Muscle of arm (tissue), 14 donors: ENCODE measurements around the gene RETREG1. TPM values are rescaled to one million over a fixed set of nuclear protein-coding genes. Genes with fewer than 3 reads are reported as not detected.
"Not testable (repeated sequence)": the region's sequence is repeated elsewhere in the genome, so short reads cannot be mapped to it uniquely, and the experiment has no call there.

ENCODE experiments used
- DNase-seq: peaks from one replicate; pipeline ENCODE4 v3.0.0-alpha.2; 2013
- long read RNA-seq, 11 donors: transcript quantifications; one replicate each; lab custom pipeline, GENCODE V29; 2026
- polyA plus RNA-seq, 12 donors: library from polyadenylated mRNA; unstranded; fragments of 120-200 nt; gene quantifications; one replicate each; pipeline ENCODE4 v1.2.1, GENCODE V29; 2013; ENCODE audit not compliant: insufficient read length in 12 of 12

Gene RETREG1, protein sequence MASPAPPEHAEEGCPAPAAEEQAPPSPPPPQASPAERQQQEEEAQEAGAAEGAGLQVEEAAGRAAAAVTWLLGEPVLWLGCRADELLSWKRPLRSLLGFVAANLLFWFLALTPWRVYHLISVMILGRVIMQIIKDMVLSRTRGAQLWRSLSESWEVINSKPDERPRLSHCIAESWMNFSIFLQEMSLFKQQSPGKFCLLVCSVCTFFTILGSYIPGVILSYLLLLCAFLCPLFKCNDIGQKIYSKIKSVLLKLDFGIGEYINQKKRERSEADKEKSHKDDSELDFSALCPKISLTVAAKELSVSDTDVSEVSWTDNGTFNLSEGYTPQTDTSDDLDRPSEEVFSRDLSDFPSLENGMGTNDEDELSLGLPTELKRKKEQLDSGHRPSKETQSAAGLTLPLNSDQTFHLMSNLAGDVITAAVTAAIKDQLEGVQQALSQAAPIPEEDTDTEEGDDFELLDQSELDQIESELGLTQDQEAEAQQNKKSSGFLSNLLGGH
- polyA plus RNA-seq: 10 to 100 TPM in 11 of 12 donors, not detected in 1; 35.1 to 98.4 (median 77.1) TPM
- long read RNA-seq, donor 1, transcript RETREG1-202 (7 exons, 3,145 nt): minor isoform, 5 of 12 reads
- long read RNA-seq, donor 1, transcript RETREG1-201 (9 exons, 3,268 nt): major isoform, 7 of 12 reads
- long read RNA-seq, donor 1, partial matches to known transcripts: 0 of 12 reads
- long read RNA-seq, donor 1, other reads (novel, unspliced or antisense): 0 of 12 reads
- long read RNA-seq, donor 2, transcript RETREG1-202 (7 exons, 3,145 nt): major isoform, 31 of 53 reads
- long read RNA-seq, donor 2, partial matches to known transcripts: 21 of 53 reads
- long read RNA-seq, donor 2, other reads (novel, unspliced or antisense): 0 of 53 reads
- long read RNA-seq, donor 3, transcript RETREG1-202 (7 exons, 3,145 nt): major isoform, 17 of 27 reads
- long read RNA-seq, donor 3, partial matches to known transcripts: 8 of 27 reads
- long read RNA-seq, donor 3, other reads (novel, unspliced or antisense): 0 of 27 reads
- long read RNA-seq, donor 4, transcript RETREG1-202 (7 exons, 3,145 nt): major isoform, 6 of 6 reads
- long read RNA-seq, donor 4, partial matches to known transcripts: 0 of 6 reads
- long read RNA-seq, donor 4, other reads (novel, unspliced or antisense): 0 of 6 reads
- long read RNA-seq, donor 5, transcript RETREG1-201 (9 exons, 3,268 nt): minor isoform, 6 of 66 reads
- long read RNA-seq, donor 5, transcript RETREG1-202 (7 exons, 3,145 nt): major isoform, 53 of 66 reads
- long read RNA-seq, donor 5, partial matches to known transcripts: 5 of 66 reads
- long read RNA-seq, donor 5, other reads (novel, unspliced or antisense): 0 of 66 reads
- long read RNA-seq, donor 6, transcript RETREG1-202 (7 exons, 3,145 nt): major isoform, 9 of 9 reads
- long read RNA-seq, donor 6, partial matches to known transcripts: 0 of 9 reads
- long read RNA-seq, donor 6, other reads (novel, unspliced or antisense): 0 of 9 reads
- long read RNA-seq, donor 7, transcript RETREG1-202 (7 exons, 3,145 nt): major isoform, 13 of 15 reads
- long read RNA-seq, donor 7, partial matches to known transcripts: 0 of 15 reads
- long read RNA-seq, donor 7, other reads (novel, unspliced or antisense): 0 of 15 reads
- long read RNA-seq, donor 8, transcript RETREG1-203 (2 exons, 585 nt): minor isoform, 6 of 31 reads
- long read RNA-seq, donor 8, transcript RETREG1-202 (7 exons, 3,145 nt): major isoform, 23 of 31 reads
- long read RNA-seq, donor 8, partial matches to known transcripts: 0 of 31 reads
- long read RNA-seq, donor 8, other reads (novel, unspliced or antisense): 0 of 31 reads
- long read RNA-seq, donor 9, transcript RETREG1-202 (7 exons, 3,145 nt): major isoform, 14 of 30 reads
- long read RNA-seq, donor 9, partial matches to known transcripts: 12 of 30 reads
- long read RNA-seq, donor 9, other reads (novel, unspliced or antisense): 0 of 30 reads
- long read RNA-seq, donor 10, transcript RETREG1-202 (7 exons, 3,145 nt): major isoform, 19 of 22 reads
- long read RNA-seq, donor 10, partial matches to known transcripts: 0 of 22 reads
- long read RNA-seq, donor 10, other reads (novel, unspliced or antisense): 0 of 22 reads
- long read RNA-seq, donor 11, transcript RETREG1-202 (7 exons, 3,145 nt): major isoform, 29 of 31 reads
- long read RNA-seq, donor 11, partial matches to known transcripts: 0 of 31 reads
- long read RNA-seq, donor 11, other reads (novel, unspliced or antisense): 0 of 31 reads

DNA sequence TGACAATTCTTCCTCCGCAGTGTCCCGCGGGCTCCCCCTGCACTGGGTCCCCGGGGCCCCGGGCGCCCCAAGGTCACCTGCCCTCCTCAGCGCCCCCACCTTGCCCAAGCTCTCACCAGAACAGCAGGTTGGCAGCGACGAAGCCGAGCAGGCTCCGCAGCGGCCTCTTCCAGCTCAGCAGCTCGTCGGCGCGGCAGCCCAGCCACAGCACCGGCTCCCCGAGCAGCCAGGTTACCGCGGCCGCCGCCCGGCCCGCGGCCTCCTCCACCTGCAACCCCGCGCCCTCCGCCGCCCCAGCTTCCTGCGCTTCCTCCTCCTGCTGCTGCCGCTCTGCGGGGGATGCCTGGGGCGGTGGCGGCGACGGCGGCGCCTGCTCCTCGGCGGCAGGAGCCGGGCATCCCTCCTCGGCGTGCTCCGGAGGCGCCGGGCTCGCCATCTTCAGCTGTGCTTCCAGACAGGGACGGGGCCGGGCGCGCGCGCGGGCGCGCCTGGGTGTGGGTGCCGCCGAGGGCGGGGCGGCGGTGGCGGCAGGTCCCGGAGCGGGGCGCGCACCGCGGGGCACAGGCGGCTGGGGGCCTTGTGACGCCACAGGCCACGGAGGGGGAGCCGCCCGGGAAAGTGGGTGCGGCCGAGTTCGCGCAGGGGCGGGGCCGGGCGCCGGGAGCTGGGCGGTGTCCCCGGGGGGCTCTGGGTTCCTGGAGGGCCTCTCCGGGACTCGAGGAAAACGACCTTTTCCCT lies at the start of gene RETREG1:
TSS of gene RETREG1 (minus strand) at position 462 of the 738 bp plus-strand sequence. CDS start at position 436, 26 bp downstream.
- peak; percentile 10 for DNase-seq

DNA sequence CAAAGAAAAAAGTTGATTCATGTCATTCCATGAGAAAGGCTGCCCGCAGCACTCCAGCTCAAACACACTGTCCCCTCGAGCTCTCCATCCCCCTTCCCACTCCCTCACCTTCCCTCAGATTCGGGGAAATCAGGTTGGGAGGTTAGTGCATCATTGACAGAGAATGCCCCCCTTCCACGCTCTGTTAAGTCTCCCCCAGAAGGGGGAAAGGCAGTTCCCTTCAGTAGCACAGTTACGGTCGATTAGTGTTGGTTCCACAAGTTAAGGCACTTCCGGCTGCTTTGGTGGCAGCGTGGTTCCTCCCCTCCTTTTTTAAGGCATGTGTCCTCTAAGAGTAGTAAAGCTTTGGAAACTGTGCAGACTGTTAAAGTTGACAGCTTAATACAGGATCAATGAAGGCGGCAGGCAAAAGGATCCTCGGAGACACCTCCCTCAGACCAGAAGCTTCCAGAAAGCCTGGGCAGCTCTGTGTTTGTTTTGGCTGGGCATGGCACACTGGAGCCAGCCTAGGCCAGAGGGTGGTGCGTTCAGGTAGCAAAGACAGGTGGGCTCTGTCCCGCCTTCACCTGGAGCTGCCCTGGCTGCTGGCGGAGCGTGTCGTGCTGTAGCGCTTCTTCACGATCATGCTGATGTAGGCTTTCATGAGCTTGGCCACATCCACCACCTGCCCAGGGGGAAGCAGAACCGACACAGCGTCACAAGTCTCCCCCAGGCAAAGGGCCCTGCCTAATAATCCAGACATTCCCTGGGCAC lies 49.5 kb upstream of the RETREG1 start:
- DNase-seq: no peak

DNA sequence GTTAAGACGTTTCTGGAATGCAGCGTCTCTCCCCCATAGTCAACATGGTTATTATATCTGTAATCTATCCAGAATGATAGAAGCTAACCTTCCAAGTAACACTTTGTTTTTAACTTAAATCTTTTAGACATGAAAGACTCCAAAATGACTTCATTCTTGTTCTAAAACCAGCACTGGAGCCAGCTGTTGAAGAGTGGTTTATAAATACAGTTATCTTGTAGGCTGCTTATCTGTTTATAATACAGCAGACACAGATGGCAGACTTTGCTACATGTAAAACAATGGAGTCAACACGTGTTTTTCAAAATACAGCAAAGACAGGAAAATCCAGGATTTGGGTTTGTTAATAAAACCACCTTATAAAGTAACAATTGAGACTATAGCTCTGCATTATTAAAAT lies 48.8 kb upstream of the RETREG1 start:
- no peak for DNase-seq

DNA sequence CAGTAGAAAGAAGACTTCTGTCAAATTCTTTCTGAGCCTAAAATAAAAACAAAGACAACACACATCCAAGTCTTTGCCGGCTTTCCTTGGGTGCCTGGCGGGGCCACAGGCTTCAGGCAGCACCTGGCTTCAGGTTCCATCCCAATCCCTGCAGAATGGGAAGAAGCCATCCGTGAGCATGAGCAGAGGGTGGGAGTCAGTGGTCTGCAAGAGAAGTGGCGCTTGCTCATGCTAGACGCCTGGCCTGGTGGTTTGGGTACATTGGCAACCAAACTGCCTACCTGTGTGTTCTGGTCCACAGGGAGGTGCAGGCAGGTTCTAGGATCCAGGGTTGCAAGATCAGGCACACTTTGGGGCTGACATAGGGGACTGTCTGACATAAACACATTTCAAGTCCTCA lies 47.6 kb upstream of the RETREG1 start:
- no peak for DNase-seq

DNA sequence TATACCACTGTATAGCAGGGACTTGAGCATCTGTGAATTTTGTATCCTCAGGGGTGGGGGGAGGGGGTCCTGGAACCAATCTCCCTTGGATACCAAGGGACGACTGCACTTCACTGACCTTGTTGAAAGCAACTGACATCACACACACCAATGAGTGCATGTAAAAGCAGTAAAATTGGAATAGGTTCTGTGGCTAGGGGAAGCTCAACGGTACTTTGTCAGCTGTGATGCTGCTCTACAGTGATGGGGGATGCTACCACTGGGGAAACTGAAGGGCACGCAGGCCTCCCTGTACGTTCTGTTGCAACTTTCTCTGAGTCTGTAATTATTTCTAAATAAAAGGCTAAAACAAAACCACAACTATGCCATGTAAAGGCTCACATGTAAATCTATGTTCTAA lies 47.0 kb upstream of the RETREG1 start:
- DNase-seq: no peak

DNA sequence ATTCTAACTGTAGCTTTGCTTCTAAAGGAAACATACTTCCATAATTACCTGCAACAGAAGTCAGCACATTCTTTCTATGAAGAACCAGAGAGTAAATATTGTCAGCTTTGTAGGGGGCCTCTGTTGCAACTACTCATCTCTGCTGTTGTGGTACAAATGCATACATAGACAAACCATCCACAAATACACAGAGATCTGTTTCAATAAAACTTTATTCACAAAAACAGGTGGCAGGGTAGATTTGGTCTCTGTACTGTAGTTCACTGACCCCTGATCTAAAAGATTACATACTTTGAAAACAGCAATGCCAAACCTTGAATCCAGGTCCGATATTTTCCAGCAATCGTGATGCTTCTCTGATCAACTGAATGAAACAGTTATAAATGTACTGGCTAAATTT lies 44.9 kb upstream of the RETREG1 start:
- no peak for DNase-seq

DNA sequence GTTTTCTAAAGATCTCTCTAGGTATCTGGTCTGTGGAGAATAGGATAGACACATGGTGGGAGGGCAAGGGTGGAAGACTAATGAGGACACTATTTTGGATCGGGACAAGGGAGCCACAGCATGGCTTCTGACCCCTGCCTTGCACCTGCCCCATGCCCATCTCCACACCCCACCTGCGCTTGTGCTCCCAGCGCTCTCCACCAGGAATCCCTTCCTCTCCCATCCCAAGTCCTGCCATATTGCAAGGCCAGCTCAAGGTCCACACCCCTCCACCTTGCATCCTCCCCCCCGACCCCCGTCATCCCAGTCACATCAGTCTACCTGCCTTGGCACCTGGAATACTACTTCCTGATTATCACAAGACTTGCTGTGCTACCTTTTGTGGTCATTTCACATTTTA lies 44.2 kb upstream of the RETREG1 start:
- no peak for DNase-seq

DNA sequence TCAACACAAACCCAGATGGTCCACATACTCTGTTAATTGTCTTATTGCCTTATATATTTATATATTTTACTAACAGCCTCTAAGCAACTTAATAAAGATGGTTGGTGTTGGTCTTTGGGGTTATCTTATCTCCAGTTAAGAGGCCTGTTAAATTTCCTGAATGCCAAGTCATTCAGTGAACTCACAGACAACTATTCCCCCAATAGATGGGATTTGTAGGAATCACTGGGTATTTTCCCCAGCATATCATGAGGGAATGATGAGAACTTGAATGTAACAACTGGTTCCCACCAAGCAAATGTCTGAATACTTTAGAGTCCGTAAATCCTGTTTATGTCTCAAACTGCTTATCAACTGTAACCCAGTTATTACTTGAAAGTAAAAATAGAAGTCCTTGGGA lies 42.7 kb upstream of the RETREG1 start:
- DNase-seq: no peak

DNA sequence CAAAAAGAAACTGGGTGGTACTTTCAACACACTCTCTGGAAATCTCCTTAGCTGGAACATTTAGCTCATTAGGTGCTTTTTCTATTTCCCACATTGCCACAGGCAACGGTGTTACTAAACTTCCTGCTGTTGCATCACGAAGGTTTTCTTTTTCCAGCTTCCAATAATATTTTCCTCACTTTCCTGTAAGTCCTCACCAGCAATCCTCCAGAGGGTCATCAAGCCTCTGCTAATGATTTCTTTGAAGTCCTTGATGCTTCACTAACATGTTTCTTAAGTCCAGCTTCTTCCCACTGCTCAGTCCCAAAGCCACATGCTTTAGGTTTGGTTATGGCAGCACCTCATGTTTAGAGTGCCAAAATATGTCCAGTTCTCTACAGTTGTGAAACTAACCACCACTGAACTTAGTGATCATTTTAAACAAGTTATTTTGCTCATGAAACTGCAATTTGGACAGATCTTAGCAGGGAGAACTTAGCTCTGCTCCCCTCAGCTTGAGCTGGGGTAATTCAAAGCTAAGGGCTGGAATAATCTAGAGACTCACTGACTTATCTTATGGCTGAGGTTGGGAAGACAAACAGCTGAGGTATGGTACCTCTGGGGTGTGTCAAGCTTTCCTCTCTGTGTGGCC lies 39.9 kb upstream of the RETREG1 start:
- no peak for DNase-seq

DNA sequence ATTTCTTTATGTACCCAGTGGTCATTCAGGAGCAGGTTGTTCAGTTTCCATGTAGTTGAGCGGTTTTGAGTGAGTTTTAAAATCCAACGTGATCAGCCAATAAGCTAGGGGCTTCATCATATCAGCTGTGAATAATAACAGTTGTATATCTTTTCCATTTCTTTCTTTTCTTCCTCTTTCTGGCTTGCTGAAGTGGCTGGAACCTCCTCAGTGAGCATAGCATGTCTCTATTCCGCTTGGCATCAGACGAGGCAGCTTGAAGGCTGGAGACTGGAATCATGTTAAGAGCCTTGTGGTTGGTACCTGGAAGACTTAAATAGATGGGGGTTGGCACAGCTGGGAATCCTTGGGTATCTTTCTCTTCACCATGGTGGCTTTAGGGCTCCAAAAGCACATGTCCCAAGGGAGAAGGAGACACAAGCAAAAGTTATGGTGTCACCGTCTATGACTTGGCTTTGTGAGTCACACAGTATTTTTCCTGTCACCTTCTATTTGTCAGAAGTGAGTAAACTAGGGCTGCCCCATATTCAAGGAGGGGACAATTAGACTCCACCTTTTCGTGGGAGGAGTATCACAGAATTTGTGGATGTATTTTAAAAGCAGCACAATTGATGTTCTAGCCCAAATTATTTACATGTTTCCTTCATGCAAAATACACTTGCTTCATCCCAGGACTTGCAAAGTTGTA lies 38.0 kb upstream of the RETREG1 start:
- no peak for DNase-seq

DNA sequence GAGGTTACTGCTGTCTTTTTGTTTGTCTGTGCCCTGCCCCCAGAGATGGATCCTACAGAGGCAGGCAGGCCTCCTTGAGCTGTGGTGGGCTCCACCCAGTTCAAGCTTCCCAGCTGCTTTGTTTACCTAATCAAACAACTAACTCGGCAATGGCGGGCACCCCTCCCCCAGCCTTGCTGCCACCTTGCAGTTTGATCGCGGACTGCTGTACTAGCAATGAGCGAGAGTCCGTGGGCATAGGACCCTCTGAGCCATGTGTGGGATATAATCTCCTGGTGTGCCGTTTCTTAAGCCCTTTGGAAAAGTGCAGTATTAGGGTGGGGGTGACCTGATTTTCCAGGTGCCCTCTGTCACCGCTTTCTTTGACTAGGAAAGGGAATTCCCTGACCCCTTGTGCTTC lies 31.9 kb upstream of the RETREG1 start:
- DNase-seq: not testable (repeated sequence)

DNA sequence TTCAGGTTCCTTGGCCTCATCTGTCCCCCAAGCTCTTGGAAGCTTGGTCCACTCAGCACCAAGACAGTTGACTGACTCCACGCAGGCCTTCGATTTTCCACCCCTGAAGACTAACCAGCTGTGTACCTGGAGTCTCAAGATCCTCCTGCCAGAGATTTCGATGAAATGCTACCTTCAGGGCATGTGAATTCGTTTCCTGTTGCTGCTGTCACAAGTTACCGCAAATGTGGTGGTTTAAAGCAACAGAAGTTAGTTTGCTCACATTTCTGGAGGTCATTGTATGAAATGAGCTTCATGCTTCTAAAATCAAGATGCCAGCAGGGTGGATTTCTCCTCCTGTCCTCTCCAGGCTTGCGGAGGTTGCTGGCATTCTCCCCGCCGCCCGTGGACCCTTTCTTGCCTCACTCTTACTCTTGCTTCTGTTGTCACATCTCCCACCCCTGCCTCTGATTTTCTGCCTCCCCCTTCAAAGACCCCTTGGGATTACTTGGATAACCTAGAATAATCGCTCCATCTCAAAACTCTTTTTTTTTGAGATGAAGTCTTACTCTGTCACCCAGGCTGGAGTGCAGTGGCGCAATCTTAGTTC lies 27.6 kb upstream of the RETREG1 start:
- DNase-seq: no peak

DNA sequence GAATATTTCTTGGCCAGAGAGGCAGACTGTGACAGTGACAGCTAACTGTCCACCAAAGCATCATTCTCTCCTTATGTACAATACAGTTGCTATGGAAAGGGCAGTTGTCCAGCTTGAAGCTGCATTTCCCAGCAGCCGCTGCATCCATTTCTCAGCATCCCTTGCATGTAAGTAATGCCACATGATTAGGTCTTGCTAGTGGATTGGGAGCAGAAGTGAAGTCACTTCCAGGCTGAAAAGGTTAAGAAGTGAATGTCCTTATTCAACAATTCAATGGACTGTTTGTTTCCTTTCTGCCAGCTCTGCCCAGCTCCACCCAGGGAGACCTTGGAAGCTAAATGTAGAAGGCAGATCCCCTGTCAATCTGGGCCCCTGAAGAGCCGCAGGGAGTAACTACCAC lies 26.1 kb upstream of the RETREG1 start:
- DNase-seq: no peak

DNA sequence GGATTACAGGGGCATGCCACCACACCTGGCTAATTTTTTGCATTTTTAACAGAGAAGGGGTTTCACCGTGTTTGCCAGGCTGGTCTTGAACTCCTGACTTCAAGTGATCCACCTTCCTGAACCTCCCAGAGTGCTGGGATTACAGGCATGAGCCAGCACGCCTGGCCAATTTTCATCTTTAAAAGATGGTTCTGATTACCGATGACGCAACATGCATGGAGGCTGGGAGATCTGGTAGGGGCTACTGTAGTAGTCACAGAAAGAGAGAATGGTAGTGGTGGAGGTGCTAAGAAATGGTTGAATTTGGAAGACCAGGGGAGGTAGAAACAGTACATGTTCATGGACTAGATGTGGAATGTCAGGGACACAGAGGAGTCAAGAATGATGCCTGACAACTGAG lies 22.4 kb upstream of the RETREG1 start:
- no peak for DNase-seq

DNA sequence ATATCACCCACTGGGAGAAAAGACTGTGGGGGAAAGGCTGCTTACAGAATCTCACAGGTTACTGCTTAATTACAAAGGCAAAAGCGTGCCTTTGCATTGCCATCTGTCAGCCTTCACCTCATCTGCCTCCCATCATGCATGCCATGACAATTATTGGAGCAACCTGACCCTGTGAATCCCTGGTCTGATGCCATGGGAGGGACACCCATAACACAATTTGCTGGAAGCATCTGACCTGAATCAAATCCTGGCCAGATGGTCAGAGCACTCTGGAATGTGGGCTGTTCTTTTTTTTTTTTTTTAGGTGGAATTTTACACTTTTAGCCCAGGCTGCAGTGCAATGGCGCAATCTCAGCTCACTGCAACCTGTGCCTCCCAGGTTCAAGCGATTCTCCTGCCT lies 11.6 kb upstream of the RETREG1 start:
- no peak for DNase-seq

DNA sequence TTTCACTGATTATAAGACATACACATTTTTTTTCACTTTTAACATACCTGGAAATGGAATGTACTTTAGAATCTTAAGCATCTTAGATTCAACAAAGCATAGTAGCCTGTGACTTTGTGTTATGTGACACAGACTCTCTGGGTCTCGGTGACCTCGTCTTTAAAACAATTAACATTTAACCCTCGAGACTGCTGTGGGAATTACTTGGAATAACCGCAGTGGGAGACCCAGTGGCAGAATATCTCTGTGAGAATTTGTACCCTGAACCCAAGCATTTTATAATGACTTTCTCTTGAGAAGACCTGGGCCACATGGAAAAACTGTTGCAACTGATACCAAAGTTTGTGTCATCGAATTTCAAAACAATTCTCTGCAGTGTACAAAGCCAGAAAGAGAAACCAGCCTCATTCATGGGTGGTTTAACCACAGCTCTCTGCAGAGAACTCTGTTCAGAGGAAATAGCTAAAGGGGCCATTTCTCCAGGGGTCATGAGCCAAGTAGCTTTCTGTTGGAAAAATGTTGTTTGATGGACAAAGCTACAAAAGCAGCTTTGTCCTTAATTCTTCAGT lies 10.0 kb upstream of the RETREG1 start:
- no peak for DNase-seq

DNA sequence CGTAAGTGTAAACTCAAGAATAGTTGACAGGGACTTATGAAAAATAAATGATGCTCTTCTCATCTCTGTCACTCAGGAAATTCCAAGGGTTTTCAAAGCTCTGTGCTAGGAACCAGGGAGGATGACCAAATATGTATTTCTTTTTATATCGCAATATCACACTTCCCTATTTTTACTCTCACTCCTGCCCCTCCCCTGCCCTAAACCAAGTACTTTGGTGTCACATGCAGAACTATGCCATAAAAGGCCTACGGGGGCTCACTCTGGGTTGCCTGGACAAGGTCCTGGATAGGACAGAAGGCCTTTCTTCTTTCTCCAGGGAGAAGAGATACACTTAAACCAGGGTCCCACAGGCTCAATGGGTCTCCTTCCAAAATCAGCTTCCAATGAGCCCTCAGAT lies 8.3 kb upstream of the RETREG1 start:
- no peak for DNase-seq
